Skeletal muscle satellite cell (primary cell): ENCODE data around the gene MSLN.
A peak's percentile ranks its signal among the peaks of the same experiment; 100 is the strongest.

Experiments
- H3K27me3 ChIP-seq: 2 replicates; pipeline ENCODE4 v1.7.0; 2013; ENCODE audit warnings: low read length; ENCODE audit not compliant: control insufficient read depth, insufficient read depth
- H3K36me3 ChIP-seq: 2 replicates; pipeline ENCODE4 v1.7.0; 2013; ENCODE audit warnings: mild to moderate bottlenecking, control low read depth, low read length; ENCODE audit not compliant: insufficient read depth
- H3K4me1 ChIP-seq: 2 replicates; pipeline ENCODE4 v1.7.0; 2013; ENCODE audit warnings: low read length; ENCODE audit not compliant: control insufficient read depth, insufficient read depth
- H3K4me2 ChIP-seq: 2 replicates; pipeline ENCODE4 v1.7.0; 2013; ENCODE audit warnings: mild to moderate bottlenecking, low read length
- H3K4me3 ChIP-seq: 2 replicates; pipeline ENCODE4 v1.7.0; 2013; ENCODE audit warnings: low read length
- H3K9ac ChIP-seq: 2 replicates; pipeline ENCODE4 v1.7.0; 2013; ENCODE audit warnings: mild to moderate bottlenecking, low read depth, low read length, moderate library complexity
- H3K9me3 ChIP-seq: replicated peaks from 2 replicates; pipeline ENCODE4 v1.7.0; 2013; ENCODE audit warnings: mild to moderate bottlenecking, control low read depth, low read length

MSLN gene

DNA sequence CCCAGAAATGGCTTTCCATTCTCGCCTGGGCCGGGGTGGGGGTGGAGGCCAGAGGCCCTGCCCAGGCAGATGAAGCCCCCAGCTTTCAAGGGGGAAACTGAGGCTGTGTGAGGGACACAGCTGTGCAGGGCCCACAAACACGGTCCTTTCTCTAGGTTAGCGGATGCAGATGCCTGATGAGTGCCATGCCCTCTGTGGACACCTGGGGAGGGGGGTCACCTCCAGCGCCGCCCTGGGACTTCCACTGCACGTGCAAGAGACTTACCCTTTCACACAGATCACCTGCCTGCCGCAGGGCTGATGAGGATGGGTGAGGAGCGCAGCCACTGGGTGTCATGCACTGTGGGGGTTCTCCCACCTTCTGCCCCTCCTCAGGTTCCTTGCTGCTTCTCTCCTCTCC lies 42.1 kb upstream of the MSLN start:
- Histone ChIP-seq H3K4me1 (peaks cover 40% of the 10 kb centered on the region), H3K9ac (no peak overlapping the region), H3K9me3 (no peaks in the 10 kb centered on the region), H3K4me2 (no peak overlapping the region), H3K4me3 (no peak overlapping the region), H3K36me3 (no peaks in the 10 kb centered on the region), H3K27me3 (no peaks in the 10 kb centered on the region)

DNA sequence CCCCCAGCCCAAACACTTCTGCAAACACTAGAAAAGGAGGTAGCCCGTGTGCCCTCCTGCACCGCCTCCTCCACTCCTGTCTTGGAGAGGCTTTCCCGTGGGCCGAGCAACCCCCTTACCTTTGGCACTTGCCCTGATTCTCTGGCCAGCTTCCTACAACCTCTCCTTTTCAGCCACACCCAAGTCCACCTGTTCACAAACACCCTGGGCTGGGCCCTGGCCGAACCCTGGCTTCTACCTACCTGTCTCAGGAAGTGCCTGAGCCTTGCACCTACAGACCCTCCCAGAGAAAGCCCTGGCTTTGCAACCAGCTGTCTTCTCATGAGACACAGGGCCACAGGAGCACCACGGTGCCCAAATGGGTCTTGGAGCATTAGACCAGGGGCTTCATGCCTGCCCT lies 41.6 kb upstream of the MSLN start:
- H3K9me3 ChIP-seq, result no peaks in the 10 kb centered on the region
- H3K4me3 ChIP-seq, result no peak overlapping the region
- H3K27me3 ChIP-seq, result no peaks in the 10 kb centered on the region
- no peak overlapping the region for H3K9ac ChIP-seq
- H3K4me2 ChIP-seq, result no peak overlapping the region
- H3K36me3 ChIP-seq, result no peaks in the 10 kb centered on the region
- peaks cover 40% of the 10 kb centered on the region for H3K4me1 ChIP-seq

DNA sequence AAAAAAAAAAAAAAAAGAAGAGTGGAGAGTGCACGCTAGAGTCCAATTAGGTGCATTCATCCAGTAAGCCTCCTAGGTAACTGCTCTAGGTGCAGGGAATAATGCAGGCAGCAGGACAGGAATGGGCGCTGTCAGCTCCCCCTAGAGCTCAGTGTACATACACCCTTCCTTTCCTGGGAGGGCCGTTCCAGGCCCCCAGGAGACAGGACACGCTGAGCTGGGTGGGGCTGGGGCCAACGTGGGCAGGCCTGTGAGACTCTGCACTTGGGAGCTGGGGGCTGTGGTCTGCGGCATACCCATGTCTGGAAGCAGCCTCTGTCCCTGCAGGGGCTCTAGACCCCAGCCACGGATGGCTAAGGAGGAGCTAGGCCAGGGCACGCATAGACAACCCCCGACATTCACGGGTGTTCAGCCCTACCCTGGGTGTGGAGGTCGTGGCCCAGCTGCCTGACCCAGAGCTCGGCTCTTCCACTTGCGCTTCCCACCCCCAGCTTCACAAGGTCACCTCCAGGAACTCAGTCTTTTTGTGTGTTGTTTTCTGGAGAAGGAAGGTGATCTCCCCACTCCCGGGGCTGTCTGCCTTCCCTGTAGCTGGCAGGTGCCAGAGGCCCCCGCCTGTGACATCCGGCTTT lies 40.6 kb upstream of the MSLN start:
- H3K27me3 ChIP-seq, result no peaks in the 10 kb centered on the region
- peaks cover 35% of the 10 kb centered on the region for H3K4me1 ChIP-seq
- peak overlapping the region; percentile 86 for H3K9ac ChIP-seq
- H3K4me3 ChIP-seq, result peak overlapping the region; percentile 100
- peak overlapping the region; percentile 98 for H3K4me2 ChIP-seq
- no peaks in the 10 kb centered on the region for H3K9me3 ChIP-seq
- no peaks in the 10 kb centered on the region for H3K36me3 ChIP-seq

DNA sequence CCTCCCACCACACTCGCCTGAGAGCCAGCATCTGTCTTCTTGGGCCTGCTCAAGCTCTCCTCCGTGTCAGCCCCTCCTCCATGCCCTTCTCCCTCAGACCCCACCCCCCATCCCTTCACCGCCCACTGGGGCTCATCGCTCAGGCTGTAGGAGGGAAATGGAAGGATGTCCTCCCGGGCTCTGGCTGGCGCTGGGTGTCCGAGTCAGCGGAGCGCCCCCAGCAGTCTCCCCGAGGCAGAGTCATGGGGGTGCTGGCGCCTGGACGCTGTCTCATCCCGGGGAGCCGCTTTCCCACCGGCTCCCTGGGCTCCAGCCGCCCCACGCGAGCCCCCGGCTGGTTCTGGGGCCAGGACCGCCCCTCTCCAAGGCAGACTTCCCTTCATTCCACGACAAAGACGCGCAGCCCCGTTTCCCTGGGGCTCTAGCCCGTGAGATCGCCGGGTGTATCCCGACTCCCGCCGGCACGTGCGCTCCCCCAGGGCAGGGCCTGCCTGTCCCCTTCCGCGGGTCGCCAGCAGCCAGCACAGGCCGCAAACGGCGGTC lies 40.0 kb upstream of the MSLN start:
- Histone ChIP-seq H3K27me3 (no peaks in the 10 kb centered on the region), H3K9me3 (no peaks in the 10 kb centered on the region), H3K4me2 (peak overlapping the region; percentile 98), H3K36me3 (no peaks in the 10 kb centered on the region), H3K9ac (peak overlapping the region; percentile 86), H3K4me1 (peaks cover 32% of the 10 kb centered on the region), H3K4me3 (peak overlapping the region; percentile 100)

DNA sequence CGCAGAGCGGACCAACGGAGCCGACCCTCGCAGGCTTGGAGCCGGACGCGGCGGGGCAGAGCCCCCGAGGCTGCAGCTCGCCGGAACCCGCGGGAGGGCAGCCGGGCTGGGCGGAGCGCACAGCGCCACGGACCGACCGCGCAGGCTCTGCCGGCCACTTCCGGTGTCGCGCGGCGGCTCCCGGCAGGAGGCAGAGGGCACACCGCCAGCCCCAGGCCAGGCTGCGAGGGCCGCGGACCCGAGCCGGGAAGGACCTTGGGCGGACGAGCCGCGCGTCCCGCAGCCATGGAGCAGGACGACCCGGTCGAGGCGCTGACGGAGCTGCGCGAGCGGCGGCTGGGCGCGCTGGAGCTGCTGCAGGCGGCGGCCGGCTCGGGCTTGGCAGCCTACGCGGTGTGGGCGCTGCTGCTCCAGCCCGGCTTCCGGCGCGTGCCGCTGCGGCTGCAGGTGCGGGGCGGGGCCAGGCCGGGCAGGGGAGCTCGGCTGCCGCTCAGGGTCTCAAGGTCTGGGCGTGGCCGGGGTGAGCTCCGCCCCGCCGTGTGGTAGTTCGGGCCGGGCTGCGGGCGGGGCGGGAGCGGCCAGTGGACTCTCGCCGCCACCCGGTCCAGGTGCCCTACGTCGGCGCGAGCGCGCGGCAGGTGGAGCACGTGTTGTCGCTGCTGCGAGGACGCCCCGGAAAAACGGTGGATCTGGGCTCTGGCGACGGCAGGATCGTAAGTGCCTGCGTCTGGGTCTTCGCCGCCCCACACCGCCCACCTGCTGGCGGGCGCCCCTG lies 39.4 kb upstream of the MSLN start, which contains the start of gene ANTKMT:
Gene ANTKMT, plus strand, starts transcription at position 157 of the 775 bp plus-strand sequence. Its CDS starts 129 bp downstream, at position 286.
- H3K9ac ChIP-seq, result peak within 1 kb of the TSS; percentile 86
- peaks cover 26% of the 10 kb centered on the region for H3K4me1 ChIP-seq
- no peaks in the 10 kb centered on the region for H3K9me3 ChIP-seq
- peak within 1 kb of the TSS; percentile 98 for H3K4me2 ChIP-seq
- H3K4me3 ChIP-seq, result peak within 1 kb of the TSS; percentile 100
- H3K36me3 ChIP-seq, result no peaks in the 10 kb centered on the region
- no peaks in the 10 kb centered on the region for H3K27me3 ChIP-seq

DNA sequence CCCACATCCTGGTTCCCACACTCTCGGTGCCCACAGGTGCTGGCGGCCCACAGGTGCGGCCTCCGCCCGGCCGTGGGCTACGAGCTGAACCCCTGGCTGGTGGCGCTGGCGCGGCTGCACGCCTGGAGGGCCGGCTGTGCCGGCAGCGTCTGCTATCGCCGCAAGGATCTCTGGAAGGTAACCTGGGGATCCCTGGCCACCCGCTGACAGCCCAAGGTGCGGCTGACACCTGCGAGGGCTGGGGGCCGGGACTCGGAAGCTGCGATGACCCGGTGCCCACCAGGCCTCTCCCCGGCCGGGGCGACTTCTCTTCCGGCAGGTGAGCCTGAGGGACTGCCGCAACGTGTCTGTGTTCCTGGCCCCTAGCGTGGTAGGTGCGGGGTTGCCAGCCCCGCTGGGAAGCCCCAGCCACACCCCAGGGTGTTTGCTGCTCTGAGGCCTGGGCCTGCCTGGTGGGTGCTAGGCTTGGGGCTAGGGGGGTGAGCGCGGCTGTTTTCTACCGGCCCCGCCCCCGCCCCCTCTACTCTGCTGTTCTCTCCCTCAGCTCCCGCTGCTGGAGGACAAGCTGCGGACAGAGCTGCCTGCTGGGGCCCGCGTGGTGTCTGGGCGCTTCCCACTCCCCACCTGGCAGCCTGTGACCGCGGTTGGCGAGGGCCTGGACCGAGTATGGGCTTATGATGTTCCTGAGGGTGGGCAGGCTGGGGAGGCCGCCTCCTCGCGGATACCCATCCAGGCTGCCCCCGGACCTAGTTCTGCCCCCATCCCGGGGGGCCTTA lies 38.6 kb upstream of the MSLN start:
- Histone ChIP-seq H3K36me3 (no peaks in the 10 kb centered on the region), H3K27me3 (no peaks in the 10 kb centered on the region), H3K4me3 (peak overlapping the region; percentile 100), H3K4me1 (peaks cover 25% of the 10 kb centered on the region), H3K9me3 (no peaks in the 10 kb centered on the region), H3K9ac (peak overlapping the region; percentile 86), H3K4me2 (peak overlapping the region; percentile 98)

DNA sequence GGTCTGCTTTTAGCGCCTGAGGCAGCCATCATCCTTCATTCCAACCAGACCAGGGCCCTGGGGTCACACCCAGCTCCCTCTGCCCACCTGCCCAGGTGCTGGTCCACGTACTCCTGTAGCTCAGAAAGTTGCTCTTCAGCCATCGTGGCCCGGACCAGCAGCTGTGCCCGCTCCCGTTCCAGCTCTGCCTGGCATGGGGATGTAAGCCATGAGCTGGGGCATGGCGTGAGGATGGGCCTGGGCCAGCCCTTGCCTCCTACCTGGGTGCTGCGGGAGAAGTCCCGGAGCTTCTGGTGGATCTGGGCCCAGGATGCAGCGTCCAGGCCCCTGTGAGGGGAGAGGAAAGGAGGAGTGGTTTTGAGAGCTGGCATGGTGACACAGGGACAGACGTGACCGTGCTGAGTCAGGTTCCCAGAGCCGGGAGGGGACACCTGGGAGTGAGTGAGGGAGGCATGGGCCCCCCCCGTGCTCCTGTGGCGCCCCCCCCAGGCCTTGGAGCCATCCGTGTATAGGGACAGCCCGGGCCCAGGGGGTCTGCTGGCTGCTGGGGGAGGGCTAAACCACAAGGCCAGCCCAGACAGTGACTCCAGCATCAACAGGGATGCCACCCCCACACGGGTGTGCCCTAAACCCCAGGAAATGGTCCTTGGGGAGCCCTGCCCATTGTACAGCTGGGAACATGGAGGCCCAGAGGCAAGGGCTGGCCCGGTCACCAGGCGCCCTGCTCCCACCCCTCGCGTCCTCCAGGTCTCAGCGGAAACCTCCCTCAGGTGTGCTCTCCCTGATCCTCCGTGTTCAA lies 37.5 kb upstream of the MSLN start:
- Histone ChIP-seq H3K4me3 (no peak overlapping the region), H3K4me2 (no peak overlapping the region), H3K4me1 (peaks cover 31% of the 10 kb centered on the region), H3K9ac (no peak overlapping the region), H3K36me3 (no peaks in the 10 kb centered on the region), H3K9me3 (no peaks in the 10 kb centered on the region), H3K27me3 (no peaks in the 10 kb centered on the region)

DNA sequence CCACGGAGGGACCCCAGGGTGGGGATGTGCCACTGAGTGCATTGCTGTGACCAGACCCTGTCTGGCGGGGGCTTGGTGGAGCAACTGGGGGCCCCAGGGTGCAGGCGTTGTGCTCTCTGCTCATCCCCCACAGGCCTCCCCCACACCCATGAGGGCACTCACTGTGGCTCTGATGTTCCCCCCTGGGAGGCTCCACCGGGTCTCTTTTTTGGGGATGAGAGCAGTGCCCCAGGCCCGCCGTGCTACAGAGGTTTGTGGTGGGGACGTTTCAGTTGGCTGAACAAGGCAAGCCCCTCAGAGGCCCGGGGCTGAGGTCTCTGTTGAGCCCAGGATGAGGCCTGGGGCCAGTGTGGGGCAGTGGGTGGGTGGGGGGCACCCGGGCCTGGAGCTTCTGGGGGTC lies 36.8 kb upstream of the MSLN start:
- Histone ChIP-seq H3K4me1 (peaks cover 35% of the 10 kb centered on the region), H3K9me3 (no peaks in the 10 kb centered on the region), H3K36me3 (no peaks in the 10 kb centered on the region), H3K4me3 (no peak overlapping the region), H3K9ac (no peak overlapping the region), H3K4me2 (no peak overlapping the region), H3K27me3 (no peaks in the 10 kb centered on the region)

DNA sequence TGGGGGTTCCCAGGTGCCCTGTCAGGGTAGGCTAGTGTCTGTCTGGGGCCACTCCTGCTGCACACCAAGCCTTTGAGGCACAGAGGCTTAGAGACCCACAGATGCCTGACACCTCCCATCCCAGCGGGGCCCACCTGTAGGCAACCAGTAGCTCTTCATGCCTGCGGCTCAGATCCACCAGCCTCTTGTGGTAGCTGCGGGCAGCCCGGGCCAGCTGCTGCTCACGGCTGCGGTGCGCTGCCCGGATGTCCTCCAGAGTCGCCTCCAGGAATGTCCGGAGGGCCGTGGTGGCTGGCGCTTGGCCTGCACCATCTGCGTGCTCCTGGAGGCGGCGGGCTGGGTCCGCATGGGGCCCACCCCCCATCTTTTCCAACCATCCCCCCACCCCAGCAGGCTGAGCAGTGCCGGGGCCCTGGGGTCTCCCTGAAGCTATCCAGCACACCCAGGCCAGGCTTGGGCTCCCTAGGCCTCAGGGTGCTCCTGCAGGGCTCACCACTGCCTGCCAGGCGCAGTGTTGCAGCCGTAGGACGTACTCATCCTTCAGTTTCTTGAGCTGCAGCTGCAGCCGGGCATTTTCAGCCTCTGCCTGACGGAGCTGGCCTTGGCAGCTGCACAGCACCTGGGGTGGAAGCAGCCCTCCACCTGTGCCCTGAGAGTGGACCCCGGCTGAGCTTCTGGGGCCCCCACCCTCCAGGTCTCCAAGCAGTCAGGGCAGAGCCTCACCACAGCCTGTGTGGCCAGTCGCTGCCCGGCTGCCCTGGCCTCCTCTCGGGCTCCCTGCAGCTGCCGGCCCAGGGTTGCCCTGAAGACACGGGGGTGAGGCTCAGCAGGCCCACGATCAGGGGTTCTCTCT lies 36.1 kb upstream of the MSLN start:
- Histone ChIP-seq H3K9me3 (no peaks in the 10 kb centered on the region), H3K27me3 (no peaks in the 10 kb centered on the region), H3K4me2 (no peak overlapping the region), H3K4me1 (peaks cover 35% of the 10 kb centered on the region), H3K36me3 (peaks cover under 1% of the 10 kb centered on the region), H3K4me3 (no peak overlapping the region), H3K9ac (no peak overlapping the region)

DNA sequence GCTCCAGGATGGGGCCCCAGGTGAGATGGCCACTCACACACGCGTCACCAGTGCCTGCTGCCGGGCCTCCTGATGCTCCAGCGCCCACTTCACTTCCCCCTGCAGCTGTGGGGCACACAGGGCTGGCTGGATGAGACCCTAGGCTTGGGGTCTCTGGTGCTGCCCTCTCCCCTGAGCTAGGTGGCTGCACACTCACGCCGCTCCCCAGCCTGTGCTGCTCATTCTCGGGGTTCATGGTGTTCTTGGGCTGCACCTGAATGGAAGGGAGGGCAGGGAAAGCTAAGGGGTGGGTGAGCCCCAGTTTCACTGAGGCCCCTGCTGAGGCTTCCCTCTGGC lies 35.5 kb upstream of the MSLN start:
- Histone ChIP-seq H3K36me3 (peaks cover 5% of the 10 kb centered on the region), H3K9ac (no peak overlapping the region), H3K4me1 (peaks cover 29% of the 10 kb centered on the region), H3K4me3 (no peak overlapping the region), H3K9me3 (no peaks in the 10 kb centered on the region), H3K4me2 (no peak overlapping the region), H3K27me3 (no peaks in the 10 kb centered on the region)
